Kidney (tissue), 14 donors: Measurements from ENCODE around the gene FAAP100. TPM values are rescaled to one million over a fixed set of nuclear protein-coding genes. Genes with fewer than 3 reads are reported as not detected.
A peak's percentile ranks its signal among the peaks of the same experiment; 100 is the strongest.

Experiments
- DNase-seq, 5 donors: peaks; one replicate each; pipeline ENCODE4 v3.0.0-alpha.2; 2013 to 2020
- FAIRE-seq: peaks from 2 replicates; lab custom pipeline; 2012; peaks lifted over from hg19 to GRCh38; lab: Jason Lieb, UNC
- H3K27ac ChIP-seq, 2 donors: one replicate each; pipeline ENCODE4 v1.7.0; 2013; ENCODE audit warnings: low read depth in 2 of 2, low read length in 2 of 2, inconsistent platforms in 1 of 2
- H3K27me3 ChIP-seq: one replicate; pipeline ENCODE4 v1.7.1; 2013; ENCODE audit warnings: low read length, inconsistent platforms; ENCODE audit not compliant: control insufficient read depth, insufficient read depth
- H3K36me3 ChIP-seq, 3 donors: one replicate each; pipeline versions ENCODE4 v1.7.0 to v1.7.1; 2013; ENCODE audit warnings: low read length in 3 of 3, control low read depth in 1 of 3, inconsistent platforms in 1 of 3; ENCODE audit not compliant: insufficient read depth in 3 of 3, control insufficient read depth in 2 of 3
- H3K4me1 ChIP-seq, 3 donors: one replicate each; pipeline versions ENCODE4 v1.7.0 to v1.7.1; 2013; ENCODE audit warnings: low read length in 3 of 3, inconsistent platforms in 1 of 3, low read depth in 1 of 3; ENCODE audit not compliant: control insufficient read depth in 2 of 3, insufficient read depth in 2 of 3
- H3K4me3 ChIP-seq, 3 donors: one replicate each; pipeline versions ENCODE4 v1.7.0 to v1.8.1; 2013; ENCODE audit warnings: low read length in 3 of 3, control low read depth in 1 of 3, inconsistent platforms in 1 of 3
- H3K9ac ChIP-seq, 3 donors: one replicate each; pipeline versions ENCODE4 v1.7.0 to v1.7.1; 2013; ENCODE audit warnings: low read length in 3 of 3, control low read depth in 1 of 3, inconsistent platforms in 1 of 3
- H3K9me3 ChIP-seq, 3 donors: one replicate each; pipeline versions ENCODE4 v1.7.0 to v1.7.1; 2013; ENCODE audit warnings: low read length in 3 of 3, control low read depth in 1 of 3, inconsistent platforms in 1 of 3; ENCODE audit not compliant: control insufficient read depth in 2 of 3, insufficient read depth in 1 of 3
- intact Hi-C: fragments of 100-400 bp; cut with DNase I; formaldehyde crosslinking; loops from one replicate; pipeline ENCODE4 v1.11.1; 2022
- polyA plus RNA-seq: library from polyadenylated mRNA; stranded (reverse); fragments of 350-450 nt; fragmentation: Illumina TruSeq; extraction: RNeasy Lipid Tissue Mini Kit (QIAGEN cat#74804); gene quantifications from one replicate; pipeline ENCODE4 v1.2.3, GENCODE V29; 2014; ENCODE audit warnings: low read depth, low replicate concordance; ENCODE audit not compliant: insufficient read depth
- total RNA-seq: library from RNA; stranded (reverse); fragmentation: NEBNext Ultra II Directional; extraction: Animal tissue kit (Norgen Biotek cat#: 25700); gene quantifications from one replicate; pipeline ENCODE4 v1.2.1, GENCODE V29; 2021
- TF ChIP-seq, protein P1 (sequence below): IDR thresholded peaks from 3 replicates; pipeline ENCODE4 v1.5.1; 2012; ENCODE audit warnings: mild to moderate bottlenecking, moderate library complexity, borderline replicate concordance; ENCODE audit not compliant: insufficient read depth; ENCODE audit errors: extremely low read depth
- donor health status: control.
- donor health status: control.
- donor health status: control.
- donor health status: control.
- donor health status: control.
- donor health status: DM: yes; HTN: yes; CAD: no.
- donor health status: Normal renal cell carcinoma (clear cell type).

FAAP100 gene
- total and polyA plus RNA-seq, 2 donors from 2014 or later: 13.2 to 28.6 TPM

GRCh38 chr17:81553018-81553615 lies 964 bp upstream of the FAAP100 start:
- no peak for FAIRE-seq

GRCh38 chr17:81551458-81552243 lies 502 bp downstream of the FAAP100 start:
- TF ChIP-seq, protein P1, sequence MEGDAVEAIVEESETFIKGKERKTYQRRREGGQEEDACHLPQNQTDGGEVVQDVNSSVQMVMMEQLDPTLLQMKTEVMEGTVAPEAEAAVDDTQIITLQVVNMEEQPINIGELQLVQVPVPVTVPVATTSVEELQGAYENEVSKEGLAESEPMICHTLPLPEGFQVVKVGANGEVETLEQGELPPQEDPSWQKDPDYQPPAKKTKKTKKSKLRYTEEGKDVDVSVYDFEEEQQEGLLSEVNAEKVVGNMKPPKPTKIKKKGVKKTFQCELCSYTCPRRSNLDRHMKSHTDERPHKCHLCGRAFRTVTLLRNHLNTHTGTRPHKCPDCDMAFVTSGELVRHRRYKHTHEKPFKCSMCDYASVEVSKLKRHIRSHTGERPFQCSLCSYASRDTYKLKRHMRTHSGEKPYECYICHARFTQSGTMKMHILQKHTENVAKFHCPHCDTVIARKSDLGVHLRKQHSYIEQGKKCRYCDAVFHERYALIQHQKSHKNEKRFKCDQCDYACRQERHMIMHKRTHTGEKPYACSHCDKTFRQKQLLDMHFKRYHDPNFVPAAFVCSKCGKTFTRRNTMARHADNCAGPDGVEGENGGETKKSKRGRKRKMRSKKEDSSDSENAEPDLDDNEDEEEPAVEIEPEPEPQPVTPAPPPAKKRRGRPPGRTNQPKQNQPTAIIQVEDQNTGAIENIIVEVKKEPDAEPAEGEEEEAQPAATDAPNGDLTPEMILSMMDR: no peak
- intact Hi-C loops: no loop called here
- Histone ChIP-seq H3K4me3 (peak overlapping the region; percentile 49 to 75 (median 67)), H3K36me3 (peaks cover 0 to 4% (median 0%) of the 10 kb centered on the region in 3 donors), H3K27me3 (no peaks in the 10 kb centered on the region), H3K27ac (peak overlapping the region in 1 of 2 donors; percentile 59), H3K9ac (peak overlapping the region in 2 of 3 donors; percentile 46 to 73), H3K9me3 (no peaks in the 10 kb centered on the region), H3K4me1 (peaks cover 0 to 20% (median 16%) of the 10 kb centered on the region in 3 donors)
- DNase-seq (peak in 3 of 5 donors; percentile 41 to 79 (median 73)), FAIRE-seq (no peak)

More at GRCh38 chr17:81553018-81553615, 964 bp upstream of the FAAP100 start:
- peaks cover 0 to 4% (median under 1%) of the 10 kb centered on the region in 3 donors for H3K36me3 ChIP-seq
- H3K9ac ChIP-seq: peak overlapping the region; percentile 33 to 65 (median 54)
- peaks cover 0 to 20% (median 16%) of the 10 kb centered on the region in 3 donors for H3K4me1 ChIP-seq
- H3K27ac ChIP-seq: peak overlapping the region; percentile 63 to 87
- intact Hi-C loops: no loop called here
- DNase-seq: peak; percentile 83 to 90 (median 87)
- peak overlapping the region; percentile 72 to 79 (median 75) for H3K4me3 ChIP-seq
- no peaks in the 10 kb centered on the region for H3K9me3 ChIP-seq
- H3K27me3 ChIP-seq: no peaks in the 10 kb centered on the region
- TF ChIP-seq, protein P1: no peak

GRCh38 chr17:81550830-81551457 lies 1.2 kb downstream of the FAAP100 start:
- Histone ChIP-seq H3K9ac (no peak overlapping the region), H3K27ac (no peak overlapping the region)
- intact Hi-C loops: no loop called here

More at GRCh38 chr17:81550830-81551457, 1.2 kb downstream of the FAAP100 start:
- Histone ChIP-seq H3K4me3 (peak overlapping the region; percentile 49 to 75 (median 67)), H3K36me3 (peaks cover 0 to 4% (median 0%) of the 10 kb centered on the region in 3 donors), H3K4me1 (peaks cover 0 to 20% (median 16%) of the 10 kb centered on the region in 3 donors), H3K9me3 (no peaks in the 10 kb centered on the region), H3K27me3 (no peaks in the 10 kb centered on the region)
- FAIRE-seq: no peak
- peak in 1 of 5 donors; percentile 80 for DNase-seq
- TF ChIP-seq, protein P1: no peak
